Lung (tissue), 12 donors: ENCODE measurements around the gene CALHM4. TPM values are rescaled to one million over a fixed set of nuclear protein-coding genes. Genes with fewer than 3 reads are reported as not detected.

Source experiments
- ATAC-seq: fragments of 200-7000 bp; cut with Tn5 transposase; one replicate; pipeline ENCODE4 v1.9.1; 2020; ENCODE audit warnings: moderate number of reproducible peaks; ENCODE audit not compliant: insufficient read depth, low FRiP score
- DNase-seq, 3 donors: peaks; one replicate each; pipeline ENCODE4 v3.0.0-alpha.2; 2013 to 2017
- H3K27ac ChIP-seq, 2 donors: one replicate each; pipeline ENCODE4 v1.5.1; 2013; ENCODE audit warnings: mild to moderate bottlenecking in 2 of 2, moderate library complexity in 2 of 2, control low read depth in 1 of 2, inconsistent platforms in 1 of 2, low read depth in 1 of 2, low read length in 1 of 2
- H3K27me3 ChIP-seq, 3 donors: one replicate each; pipeline ENCODE4 v1.5.1; 2013; ENCODE audit warnings: low read length in 2 of 3; ENCODE audit not compliant: control insufficient read depth in 3 of 3, insufficient read depth in 3 of 3
- H3K36me3 ChIP-seq, 4 donors: one replicate each; pipeline ENCODE4 v1.5.1; 2013; ENCODE audit warnings: low read length in 4 of 4, mild to moderate bottlenecking in 1 of 4, moderate library complexity in 1 of 4; ENCODE audit not compliant: control insufficient read depth in 4 of 4, insufficient read depth in 4 of 4
- H3K4me1 ChIP-seq, 5 donors: one replicate each; pipeline ENCODE4 v1.5.1; 2013; ENCODE audit warnings: low read length in 5 of 5, mild to moderate bottlenecking in 2 of 5, moderate library complexity in 1 of 5; ENCODE audit not compliant: control insufficient read depth in 5 of 5, insufficient read depth in 5 of 5
- H3K4me3 ChIP-seq: one replicate; pipeline ENCODE4 v1.5.1; 2013; ENCODE audit warnings: mild to moderate bottlenecking, control low read depth, moderate library complexity
- H3K9ac ChIP-seq, 2 donors: one replicate each; pipeline ENCODE4 v1.5.1; 2013; ENCODE audit warnings: low read length in 2 of 2, control low read depth in 1 of 2; ENCODE audit not compliant: insufficient read depth in 1 of 2
- H3K9me3 ChIP-seq, 4 donors: one replicate each; pipeline ENCODE4 v1.5.1; 2013; ENCODE audit warnings: low read length in 3 of 4, mild to moderate bottlenecking in 1 of 4, moderate library complexity in 1 of 4; ENCODE audit not compliant: control insufficient read depth in 4 of 4, insufficient read depth in 3 of 4
- WGBS, 2 donors: extraction: QIAGEN DNeasy Blood & Tissue Kit; methylation state at CpG; one replicate each; pipeline ENCODE4 v1.1.7; 2013; 5-methylcytosine and 5-hydroxymethylcytosine counted together
- polyA plus RNA-seq, 2 donors: library from polyadenylated mRNA; stranded (reverse); fragments of 200-250 nt; gene quantifications; one replicate each; pipeline ENCODE4 v1.2.1, GENCODE V29; 2013
- total RNA-seq, 2 donors: library from RNA; depleted of rRNA in 1 of 2; stranded (reverse); fragments of >200 nt in 1 of 2; gene quantifications; one replicate each; pipeline ENCODE4 v1.2.1, GENCODE V29; 2014 to 2021
- TF ChIP-seq, protein P1 (sequence below): IDR thresholded peaks from 2 replicates; pipeline ENCODE4 v1.5.1; 2012; ENCODE audit warnings: mild to moderate bottlenecking; ENCODE audit errors: control extremely low read depth, extremely low read depth
- donor health status: control.
- donor health status: control.
- donor health status: Bipolar disorder and iron deficiency.
- donor health status: healthy.
- donor health status: DM: yes; HTN: yes; CAD: no.

The CALHM4 gene
- total and polyA plus RNA-seq, 4 donors = not detected

DNA sequence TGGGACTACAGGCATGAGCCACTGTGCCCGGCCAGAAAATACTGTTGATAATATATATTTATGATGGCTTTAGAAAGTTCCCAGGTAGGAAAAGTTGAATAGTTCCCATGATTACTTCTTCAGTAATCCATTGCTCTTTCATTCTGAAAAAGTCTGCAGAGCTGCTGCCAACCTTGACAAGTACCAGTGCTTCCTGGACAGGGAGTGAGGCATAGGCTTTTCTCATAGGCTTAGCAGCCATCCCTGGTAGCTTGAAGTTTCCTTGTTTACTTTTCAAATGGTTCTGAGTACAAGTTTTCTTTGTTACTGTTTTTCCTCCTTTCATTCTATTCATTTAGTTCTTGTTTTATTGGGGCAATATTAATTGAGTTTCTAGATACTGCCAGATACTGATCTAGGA is 25.6 kb downstream of the CALHM4 start:
- H3K9me3 ChIP-seq = no peaks in the 10 kb centered on the region
- peaks cover 6 to 20% (median 11%) of the 10 kb centered on the region in 4 donors for H3K36me3 ChIP-seq
- TF ChIP-seq, protein P1, sequence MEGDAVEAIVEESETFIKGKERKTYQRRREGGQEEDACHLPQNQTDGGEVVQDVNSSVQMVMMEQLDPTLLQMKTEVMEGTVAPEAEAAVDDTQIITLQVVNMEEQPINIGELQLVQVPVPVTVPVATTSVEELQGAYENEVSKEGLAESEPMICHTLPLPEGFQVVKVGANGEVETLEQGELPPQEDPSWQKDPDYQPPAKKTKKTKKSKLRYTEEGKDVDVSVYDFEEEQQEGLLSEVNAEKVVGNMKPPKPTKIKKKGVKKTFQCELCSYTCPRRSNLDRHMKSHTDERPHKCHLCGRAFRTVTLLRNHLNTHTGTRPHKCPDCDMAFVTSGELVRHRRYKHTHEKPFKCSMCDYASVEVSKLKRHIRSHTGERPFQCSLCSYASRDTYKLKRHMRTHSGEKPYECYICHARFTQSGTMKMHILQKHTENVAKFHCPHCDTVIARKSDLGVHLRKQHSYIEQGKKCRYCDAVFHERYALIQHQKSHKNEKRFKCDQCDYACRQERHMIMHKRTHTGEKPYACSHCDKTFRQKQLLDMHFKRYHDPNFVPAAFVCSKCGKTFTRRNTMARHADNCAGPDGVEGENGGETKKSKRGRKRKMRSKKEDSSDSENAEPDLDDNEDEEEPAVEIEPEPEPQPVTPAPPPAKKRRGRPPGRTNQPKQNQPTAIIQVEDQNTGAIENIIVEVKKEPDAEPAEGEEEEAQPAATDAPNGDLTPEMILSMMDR = no peak
- no peak for DNase-seq
- peaks cover 0 to 4% (median 0%) of the 10 kb centered on the region in 5 donors for H3K4me1 ChIP-seq
- H3K27me3 ChIP-seq = no peaks in the 10 kb centered on the region
- H3K9ac ChIP-seq = no peak overlapping the region
- WGBS, 2 donors = 100% methylated on average over 1 of the region's 1 CpG
- no peak overlapping the region for H3K27ac ChIP-seq
- ATAC-seq = peak; percentile 66
- no peak overlapping the region for H3K4me3 ChIP-seq

GRCh38 chr6:116580198-116580597 is 26.6 kb downstream of the CALHM4 start:
- 92 to 96% methylated on average over 2 of the region's 2 CpGs for WGBS, 2 donors
- ATAC-seq = no peak
- Histone ChIP-seq H3K4me1 (peaks cover 0 to 4% (median 0%) of the 10 kb centered on the region in 5 donors), H3K9ac (no peak overlapping the region), H3K36me3 (peaks cover 6 to 20% (median 13%) of the 10 kb centered on the region in 4 donors), H3K27ac (no peak overlapping the region), H3K27me3 (no peaks in the 10 kb centered on the region), H3K9me3 (no peaks in the 10 kb centered on the region), H3K4me3 (no peak overlapping the region)
- TF ChIP-seq, protein P1 = no peak
- DNase-seq = no peak

DNA sequence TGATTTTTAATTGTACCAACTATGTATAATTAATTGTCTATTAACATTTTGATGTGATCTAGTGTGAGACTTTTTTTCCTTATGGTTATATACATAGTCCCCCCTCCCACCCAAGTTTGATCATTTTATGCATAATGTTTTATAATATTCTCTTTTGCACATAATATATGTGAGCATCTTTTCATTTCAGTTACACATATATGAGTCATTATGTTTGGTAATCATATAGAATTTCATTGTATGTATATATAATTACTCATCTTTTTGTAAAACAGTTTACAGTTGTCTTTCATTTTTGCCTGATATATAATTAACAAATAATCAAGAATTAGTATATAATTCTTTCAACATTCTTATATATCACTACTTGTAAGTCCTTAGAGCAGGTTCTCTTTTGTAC is 32.7 kb downstream of the CALHM4 start:
- Histone ChIP-seq H3K9me3 (no peaks in the 10 kb centered on the region), H3K36me3 (peaks cover 4 to 26% (median 19%) of the 10 kb centered on the region in 4 donors), H3K27me3 (no peaks in the 10 kb centered on the region), H3K4me3 (no peak overlapping the region), H3K27ac (no peak overlapping the region), H3K9ac (no peak overlapping the region), H3K4me1 (no peaks in the 10 kb centered on the region)
- TF ChIP-seq, protein P1 = no peak
- ATAC-seq (no peak), DNase-seq (no peak)

DNA sequence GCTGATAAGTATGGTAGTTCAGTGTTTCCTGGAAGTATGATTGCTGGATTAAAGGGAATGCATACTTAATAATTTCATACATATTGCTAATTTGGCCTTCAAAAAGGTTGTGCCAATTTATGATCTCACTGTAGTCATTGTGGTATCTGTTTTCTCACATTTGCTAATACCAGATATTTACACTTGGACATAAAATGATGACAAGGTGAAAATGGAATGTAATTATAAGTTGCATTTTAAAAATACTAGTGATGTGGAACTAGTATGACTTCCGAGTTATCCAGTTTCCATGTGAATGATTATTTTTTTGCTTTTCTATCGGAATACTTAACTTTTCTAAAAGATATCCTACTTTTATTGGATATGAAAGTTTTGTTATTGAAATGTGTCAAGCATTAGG is 33.2 kb downstream of the CALHM4 start:
- Histone ChIP-seq H3K9ac (no peak overlapping the region), H3K27me3 (no peaks in the 10 kb centered on the region), H3K4me3 (no peak overlapping the region), H3K4me1 (no peaks in the 10 kb centered on the region), H3K27ac (no peak overlapping the region), H3K9me3 (no peaks in the 10 kb centered on the region), H3K36me3 (peaks cover 9 to 28% (median 18%) of the 10 kb centered on the region in 4 donors)
- TF ChIP-seq, protein P1 = no peak
- DNase-seq = no peak
- ATAC-seq = no peak
- 98 to 99% methylated on average over 2 of the region's 2 CpGs for WGBS, 2 donors
